ENCODE results near the gene C1orf210.
A peak's percentile ranks its signal among the peaks of the same experiment; 100 is the strongest.

C1orf210 gene
- 0 reads per million in 2 donors for total RNA-seq

GRCh38 chr1:43285269-43285990 is at the start of gene C1orf210:
TSS of gene C1orf210 (minus strand) at chr1:43285581. CDS start at chr1:43283270, 2,311 bp downstream.
- DNase-seq, result no peak

DNA sequence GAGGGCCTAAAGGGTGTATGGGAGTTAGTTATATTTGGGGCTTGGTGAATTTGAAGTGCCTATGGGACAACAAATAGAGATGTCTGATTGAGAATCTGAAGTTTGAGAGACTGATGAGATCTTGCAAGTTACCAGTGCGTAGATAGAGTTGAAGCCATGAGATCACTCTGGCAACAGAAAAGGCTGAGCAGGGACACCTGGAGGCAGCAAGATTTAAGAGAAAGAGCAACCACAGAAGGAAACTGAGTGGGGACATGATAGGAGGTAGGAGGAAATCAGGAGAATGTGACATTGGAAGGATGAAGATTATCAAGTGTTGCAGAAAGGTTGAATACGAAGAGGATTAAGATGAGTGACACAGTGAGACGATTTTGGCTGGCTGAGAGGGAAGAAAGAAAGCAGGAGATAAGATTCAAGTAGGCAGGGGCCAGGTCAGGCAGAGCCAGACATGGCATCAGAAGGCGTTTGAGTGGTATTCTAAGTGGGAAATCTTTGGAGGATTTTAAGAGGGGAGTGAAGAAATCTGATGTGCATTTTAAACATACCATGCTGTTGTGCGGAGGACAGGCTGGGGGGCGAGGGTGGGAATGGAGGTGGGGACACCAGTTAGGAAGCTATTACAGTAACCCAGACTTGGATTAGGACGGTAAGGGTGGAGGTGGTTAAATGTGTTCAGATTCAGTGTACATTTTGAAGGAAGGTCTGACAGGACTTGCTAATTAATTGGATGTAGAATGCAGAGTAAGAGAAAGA is 49.2 kb upstream of the C1orf210 start:
- no peak for DNase-seq

DNA sequence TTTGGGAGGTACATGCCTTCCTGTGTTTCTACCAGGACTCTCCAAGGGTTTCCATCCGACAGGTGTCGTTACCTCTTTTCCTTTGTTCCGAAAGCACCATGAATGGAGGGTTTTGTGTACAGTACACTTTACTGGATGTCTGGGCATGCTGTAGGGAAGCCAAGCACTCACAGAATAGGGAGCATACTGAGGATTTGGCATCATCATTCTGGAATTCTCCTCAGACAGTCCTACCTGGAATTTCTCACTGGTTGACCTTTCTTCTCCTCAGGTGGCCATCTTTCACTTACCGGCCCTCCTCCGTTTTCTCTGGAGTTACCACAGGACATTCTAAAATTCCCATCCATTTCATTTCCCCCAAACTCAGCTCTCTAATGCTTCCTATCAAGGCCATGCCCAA is 46.3 kb upstream of the C1orf210 start:
- DNase-seq, result no peak

DNA sequence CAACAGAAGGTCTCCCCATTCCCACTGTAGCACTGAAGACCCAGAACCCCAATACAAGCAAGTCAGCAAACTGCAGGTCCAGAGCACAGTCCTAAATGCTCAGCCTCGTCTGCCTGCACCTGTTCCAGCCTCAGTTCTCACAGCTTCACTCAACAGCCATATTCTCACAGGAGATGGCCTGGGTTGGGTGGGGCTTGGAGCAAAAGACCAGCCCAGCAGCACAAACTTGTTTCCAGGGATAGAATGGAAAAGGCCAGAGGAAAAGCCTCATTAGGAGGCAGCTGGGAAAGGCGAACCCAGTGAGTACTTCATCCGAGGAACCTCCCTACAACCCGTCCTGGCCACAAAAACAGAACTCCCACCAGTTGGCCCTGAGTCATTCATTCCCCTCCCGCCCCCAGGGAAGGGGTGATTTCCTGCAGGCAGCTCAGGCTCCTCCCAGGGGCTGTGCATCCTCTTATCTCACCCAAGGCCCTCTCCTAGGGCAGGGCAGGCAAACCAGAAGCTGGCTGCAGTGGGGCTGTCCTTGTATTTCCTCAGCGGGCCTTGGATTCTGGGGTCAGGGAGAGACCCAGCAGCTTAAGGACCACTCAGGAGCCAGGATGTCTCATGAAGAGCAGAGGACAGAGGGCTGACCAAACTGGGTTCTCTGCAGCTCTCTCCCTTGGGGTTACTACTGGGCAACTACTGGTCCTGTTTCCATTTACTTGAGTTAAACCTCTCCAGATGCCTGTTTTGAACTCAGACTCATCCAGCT is 44.8 kb upstream of the C1orf210 start:
- DNase-seq, result peak in 1 of 5 experiments; percentile 42

- no peak for DNase-seq
These were observed 42.3 kb upstream of the C1orf210 start for GRCh38 chr1:43327549-43328292.

DNA sequence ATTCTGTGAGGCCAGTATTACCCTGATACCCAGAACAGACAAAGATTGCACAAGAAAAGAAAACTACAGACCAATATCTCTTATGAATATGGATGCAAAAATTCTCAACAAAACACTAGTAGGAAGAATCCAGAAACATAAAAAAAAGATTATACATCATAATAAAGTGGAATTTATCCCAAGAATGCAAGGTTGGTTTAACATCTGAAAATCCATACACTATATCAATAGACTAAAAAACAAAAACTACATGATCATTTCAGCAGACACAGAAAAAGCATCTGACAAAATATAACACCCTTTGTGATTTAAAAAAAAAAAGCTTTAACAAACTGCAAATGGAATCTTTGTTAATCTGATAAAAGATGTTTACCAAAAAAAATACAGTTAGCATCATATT is 40.0 kb upstream of the C1orf210 start:
- no peak for DNase-seq

DNA sequence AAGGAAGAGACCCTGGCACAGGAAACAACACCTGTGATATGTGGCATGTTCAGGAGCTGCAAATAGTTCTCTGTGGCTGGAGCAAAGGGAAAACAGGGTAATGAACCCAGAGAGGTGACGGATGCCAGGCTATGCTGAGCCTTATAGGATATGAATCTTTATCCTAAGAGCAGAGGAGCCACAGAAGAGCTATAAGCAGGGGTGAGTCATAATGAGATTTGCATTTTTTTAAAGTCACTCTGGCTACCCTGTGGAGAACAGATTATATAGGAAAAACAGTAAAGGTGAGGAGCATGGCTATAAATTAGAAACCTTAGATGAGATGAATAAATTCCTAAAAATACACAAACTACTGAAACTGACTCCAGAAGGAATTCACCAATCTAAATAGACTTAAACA is 39.4 kb upstream of the C1orf210 start:
- DNase-seq, result no peak

DNA sequence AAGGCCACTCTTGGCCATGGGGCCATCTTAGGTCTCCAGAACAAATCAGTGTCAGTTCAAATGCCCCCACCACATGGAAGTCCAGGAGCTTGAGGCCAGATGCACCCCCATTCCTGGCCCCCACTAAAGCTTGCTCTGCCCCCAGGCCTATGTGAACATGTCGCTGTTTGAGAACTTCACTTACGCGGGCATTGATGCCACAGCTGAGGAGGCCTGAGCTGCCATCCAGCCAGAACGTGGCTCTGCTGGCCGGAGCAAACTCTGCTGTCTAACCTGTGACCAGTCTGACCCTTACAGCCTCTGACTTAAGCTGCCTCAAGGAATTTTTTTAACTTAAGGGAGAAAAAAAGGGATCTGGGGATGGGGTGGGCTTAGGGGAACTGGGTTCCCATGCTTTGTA is 37.1 kb upstream of the C1orf210 start:
- DNase-seq, result no peak

GRCh38 chr1:43321331-43321891 is 36.0 kb upstream of the C1orf210 start:
- DNase-seq, result no peak

- DNase-seq, result no peak
These were observed 34.4 kb upstream of the C1orf210 start for GRCh38 chr1:43319766-43320165.

- no peak for DNase-seq
These were observed 33.9 kb upstream of the C1orf210 start for GRCh38 chr1:43319288-43319687.

DNA sequence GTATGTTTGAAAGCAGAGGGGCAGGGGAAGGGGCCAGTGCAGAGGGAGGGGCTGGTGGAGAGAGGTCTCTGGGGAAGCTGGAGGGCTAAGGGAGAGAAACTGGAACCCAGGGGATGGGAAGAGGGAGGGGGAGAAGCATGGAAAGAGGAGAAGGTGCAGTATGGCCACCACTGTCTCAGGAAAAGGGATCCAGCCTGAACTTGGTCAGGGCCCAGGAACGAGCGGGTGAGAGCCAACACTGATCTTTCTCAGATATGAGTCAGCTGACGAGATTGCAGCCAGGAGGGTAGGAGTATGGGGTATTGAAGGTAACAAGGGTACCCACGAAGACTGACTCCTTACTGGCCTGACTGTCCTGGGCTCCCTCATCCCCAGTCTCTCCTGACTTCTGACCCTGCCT is 33.5 kb upstream of the C1orf210 start:
- no peak for DNase-seq

- DNase-seq, result no peak
These were observed 32.6 kb upstream of the C1orf210 start for GRCh38 chr1:43317817-43318471.

DNA sequence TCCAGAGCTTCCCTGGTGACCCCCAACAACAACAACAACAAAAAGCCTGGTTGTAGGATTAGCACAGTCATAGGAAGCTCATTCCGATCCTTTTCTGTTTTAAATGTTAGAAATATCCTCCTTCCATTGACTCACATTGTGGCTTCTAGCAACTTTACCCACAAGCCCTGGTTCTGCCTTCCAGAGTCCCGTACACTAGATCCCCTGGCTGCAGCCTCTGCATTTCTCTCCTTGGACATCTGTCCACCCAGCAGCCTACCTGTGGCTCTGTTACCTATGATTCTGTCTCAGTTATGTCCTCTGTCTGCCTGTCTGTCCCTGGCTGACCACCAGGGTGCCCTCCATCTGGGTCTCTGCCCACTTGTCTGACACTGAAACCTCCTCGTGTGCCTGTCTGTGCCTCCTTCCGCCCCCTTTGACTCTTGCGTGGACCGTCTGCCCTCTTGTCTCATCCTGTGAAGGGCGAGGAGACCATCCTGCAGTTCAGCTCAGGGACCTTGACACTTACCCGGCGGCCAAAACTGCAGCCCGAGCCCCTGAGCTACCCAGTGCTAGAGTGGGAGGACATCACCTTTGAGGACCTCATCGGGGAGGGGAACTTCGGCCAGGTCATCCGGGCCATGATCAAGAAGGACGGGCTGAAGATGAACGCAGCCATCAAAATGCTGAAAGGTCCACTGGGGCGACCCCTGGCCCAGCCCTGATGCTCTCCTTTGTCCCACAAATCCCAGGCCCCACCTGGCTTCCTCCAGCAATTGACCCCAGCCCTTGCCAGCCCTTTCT is 31.5 kb upstream of the C1orf210 start:
- no peak for DNase-seq

DNA sequence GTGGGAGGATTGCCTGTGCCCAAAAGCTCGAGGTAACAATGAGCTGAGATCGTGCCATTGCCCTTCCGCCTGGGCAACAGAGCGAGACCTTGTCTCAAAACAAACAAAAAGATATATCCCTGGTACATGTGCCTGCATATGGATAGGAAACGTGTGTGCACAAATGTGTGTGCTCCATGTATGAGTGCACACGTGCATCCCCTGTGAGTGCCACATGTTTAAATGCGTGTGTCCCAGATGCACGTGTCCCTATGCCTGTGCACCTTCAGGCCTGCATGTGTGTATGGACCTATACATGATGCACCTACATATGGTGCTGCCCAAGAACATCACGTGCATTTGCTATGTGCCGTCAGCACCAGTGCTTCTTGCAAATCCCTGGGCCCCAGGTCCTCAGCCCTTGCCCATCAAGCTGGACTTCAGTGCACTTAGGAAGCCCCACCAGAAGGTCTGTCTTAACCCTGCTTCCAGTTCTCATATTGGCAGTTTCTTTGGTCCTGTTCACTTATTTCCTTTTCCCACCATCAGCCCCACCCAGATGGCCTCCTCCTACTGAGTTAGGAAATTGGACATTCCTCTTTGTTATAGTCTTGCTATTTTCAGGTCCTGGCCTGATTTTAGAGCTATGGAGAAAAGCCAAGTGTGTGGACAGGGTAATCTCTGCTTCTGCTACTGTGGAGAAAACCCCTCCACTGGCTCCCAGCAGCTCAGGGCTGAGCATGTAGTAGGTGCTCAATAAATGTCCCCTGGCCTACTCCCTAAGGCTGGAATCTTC is 30.8 kb upstream of the C1orf210 start:
- no peak for DNase-seq

DNA sequence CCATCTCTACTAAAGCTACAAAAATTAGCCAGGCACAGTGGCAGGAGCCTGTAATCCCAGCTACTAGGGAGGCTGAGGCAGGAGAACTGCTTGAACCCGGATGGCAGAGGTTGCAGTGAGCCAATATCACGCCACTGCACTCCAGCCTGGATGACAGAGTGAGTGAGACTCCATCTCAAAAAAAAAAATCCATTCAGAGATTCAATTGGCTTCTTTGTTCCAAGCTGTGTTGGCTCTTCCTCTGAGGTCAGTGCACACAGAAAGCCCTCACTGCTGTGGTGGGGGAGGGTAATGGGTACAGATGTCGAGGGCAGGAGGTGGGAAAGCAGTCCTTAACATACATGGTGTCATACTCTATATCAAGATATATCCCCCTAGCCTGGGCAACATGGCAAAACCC is 30.1 kb upstream of the C1orf210 start:
- DNase-seq, result no peak

GRCh38 chr1:43314233-43314632 is 28.9 kb upstream of the C1orf210 start:
- no peak for DNase-seq

GRCh38 chr1:43313771-43314170 is 28.4 kb upstream of the C1orf210 start:
- no peak for DNase-seq

DNA sequence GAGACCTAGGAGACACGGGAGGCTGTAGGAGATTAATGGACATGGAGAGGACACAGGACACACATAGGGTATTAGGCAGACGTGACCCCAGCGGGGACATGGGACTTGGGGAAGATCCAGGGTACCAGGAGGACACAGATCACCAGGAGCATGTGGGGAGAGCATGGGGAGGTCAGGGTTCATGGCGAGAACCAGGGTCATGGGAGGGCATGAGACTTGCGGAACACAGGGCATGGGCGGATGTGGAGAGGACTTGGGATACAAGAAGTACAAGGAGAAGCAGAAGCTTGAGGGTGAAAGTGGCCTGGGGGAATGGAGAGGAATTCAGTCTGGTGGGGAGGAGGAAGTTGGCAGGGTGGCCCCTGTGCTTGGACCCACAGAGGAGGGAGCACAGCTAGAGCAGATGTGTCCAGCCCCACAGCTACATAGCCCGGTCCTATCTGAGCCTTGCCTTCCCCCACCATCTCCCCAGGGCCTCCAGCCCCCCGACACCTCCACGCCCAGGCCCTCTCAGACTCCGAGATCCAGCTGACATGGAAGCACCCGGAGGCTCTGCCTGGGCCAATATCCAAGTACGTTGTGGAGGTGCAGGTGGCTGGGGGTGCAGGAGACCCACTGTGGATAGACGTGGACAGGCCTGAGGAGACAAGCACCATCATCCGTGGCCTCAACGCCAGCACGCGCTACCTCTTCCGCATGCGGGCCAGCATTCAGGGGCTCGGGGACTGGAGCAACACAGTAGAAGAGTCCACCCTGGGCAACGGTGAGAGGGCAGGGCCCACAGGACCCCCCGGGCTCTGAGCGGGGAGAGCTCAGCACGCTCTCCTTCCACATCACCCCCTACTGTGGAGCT is 27.5 kb upstream of the C1orf210 start:
- no peak for DNase-seq
